GM23248 (cell line): Measurements from ENCODE around the gene GNAS.

Source experiments
- EZH2 ChIP-seq: fragments of 200-600 bp; sonication (generic); IDR thresholded peaks from 2 replicates; pipeline ENCODE4 v1.6.1; 2018; ENCODE audit warnings: antibody characterized with exemption, mild to moderate bottlenecking; ENCODE audit not compliant: insufficient read depth, poor library complexity, severe bottlenecking
- EZH2phosphoT487 ChIP-seq: fragments of 200-600 bp; sonication (generic); IDR thresholded peaks from 2 replicates; pipeline ENCODE4 v1.6.1; 2018; ENCODE audit warnings: antibody characterized with exemption, moderate library complexity, mild to moderate bottlenecking, low read depth; ENCODE audit not compliant: insufficient read depth

DNA sequence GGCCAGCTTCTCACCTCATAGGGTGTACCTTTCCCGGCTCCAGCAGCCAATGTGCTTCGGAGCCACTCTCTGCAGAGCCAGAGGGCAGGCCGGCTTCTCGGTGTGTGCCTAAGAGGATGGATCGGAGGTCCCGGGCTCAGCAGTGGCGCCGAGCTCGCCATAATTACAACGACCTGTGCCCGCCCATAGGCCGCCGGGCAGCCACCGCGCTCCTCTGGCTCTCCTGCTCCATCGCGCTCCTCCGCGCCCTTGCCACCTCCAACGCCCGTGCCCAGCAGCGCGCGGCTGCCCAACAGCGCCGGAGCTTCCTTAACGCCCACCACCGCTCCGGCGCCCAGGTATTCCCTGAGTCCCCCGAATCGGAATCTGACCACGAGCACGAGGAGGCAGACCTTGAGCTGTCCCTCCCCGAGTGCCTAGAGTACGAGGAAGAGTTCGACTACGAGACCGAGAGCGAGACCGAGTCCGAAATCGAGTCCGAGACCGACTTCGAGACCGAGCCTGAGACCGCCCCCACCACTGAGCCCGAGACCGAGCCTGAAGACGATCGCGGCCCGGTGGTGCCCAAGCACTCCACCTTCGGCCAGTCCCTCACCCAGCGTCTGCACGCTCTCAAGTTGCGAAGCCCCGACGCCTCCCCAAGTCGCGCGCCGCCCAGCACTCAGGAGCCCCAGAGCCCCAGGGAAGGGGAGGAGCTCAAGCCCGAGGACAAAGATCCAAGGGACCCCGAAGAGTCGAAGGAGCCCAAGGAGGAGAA, 12.3 kb upstream of the GNAS start:
- TF ChIP-seq EZH2 (no peak), EZH2phosphoT487 (no peak)
